SK-N-MC (cell line): Measurements from ENCODE around the gene SEPTIN11.

Experiments
- DNase-seq: peaks from one replicate; pipeline ENCODE4 v3.0.0-alpha.2; 2011; ENCODE audit warnings: low read depth, low spot score
- H3K27ac ChIP-seq: fragments of 200-600 bp; sonication (generic); 2 replicates; pipeline ENCODE4 v1.5.1; 2016; ENCODE audit warnings: mixed run types
- H3K36me3 ChIP-seq: fragments of 200-600 bp; sonication (generic); 2 replicates; pipeline ENCODE4 v1.6.1; 2017; ENCODE audit warnings: antibody characterized with exemption, low read length, mixed read lengths; ENCODE audit not compliant: insufficient read depth
- H3K4me3 ChIP-seq: fragments of 200-600 bp; sonication (generic); 2 replicates; pipeline ENCODE4 v1.5.1; 2016
- H3K9ac ChIP-seq: fragments of 200-600 bp; sonication (generic); 2 replicates; pipeline ENCODE4 v1.8.0; 2017; ENCODE audit warnings: mixed run types, mixed read lengths; ENCODE audit not compliant: insufficient read length
- H3K9me3 ChIP-seq: fragments of 200-600 bp; sonication (generic); 2 replicates; pipeline ENCODE4 v1.6.1; 2017; ENCODE audit warnings: low read depth, mild to moderate bottlenecking, antibody characterized with exemption, low read length, moderate library complexity, mixed read lengths
- EZH2 ChIP-seq: fragments of 200-600 bp; sonication (generic); IDR thresholded peaks from one replicate; pipeline ENCODE4 v1.6.1; 2017; ENCODE audit warnings: antibody characterized with exemption
- FOXP2 ChIP-seq: optimal IDR thresholded peaks from 2 replicates; pipeline ENCODE3; 2011; ENCODE audit warnings: mild to moderate bottlenecking, moderate library complexity; ENCODE audit not compliant: insufficient read depth; ENCODE audit errors: extremely low read length, control extremely low read depth
- POLR2AphosphoS5 ChIP-seq: IDR thresholded peaks from 2 replicates; pipeline ENCODE4 v1.6.1; 2012; ENCODE audit warnings: mild to moderate bottlenecking, low read depth, low read length, borderline replicate concordance

SEPTIN11 gene

DNA sequence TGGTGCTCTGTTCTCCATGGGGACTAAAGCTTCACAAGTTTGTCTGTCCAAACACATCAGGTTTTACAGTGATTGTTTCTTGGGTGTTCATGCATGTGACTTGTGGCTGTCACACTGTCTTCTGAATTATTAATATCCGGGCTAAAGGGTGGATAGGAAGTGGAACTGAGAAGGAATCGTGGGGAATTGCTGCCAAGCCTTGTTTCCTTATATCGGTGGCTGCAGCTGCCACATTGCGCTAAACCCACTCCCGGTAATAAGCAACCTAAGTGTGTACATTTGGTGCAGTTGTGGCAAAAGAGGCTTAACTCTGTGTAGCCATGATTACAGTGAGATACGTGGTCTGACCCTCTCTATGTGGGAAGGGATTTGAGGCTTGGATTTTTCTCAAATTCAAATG is 30.7 kb downstream of the SEPTIN11 start:
- no peak overlapping the region for H3K9ac ChIP-seq
- H3K27ac ChIP-seq: no peak overlapping the region
- no peak overlapping the region for H3K4me3 ChIP-seq
- no peak for DNase-seq
- H3K9me3 ChIP-seq: no peaks in the 10 kb centered on the region
- no peak for TF ChIP-seq FOXP2
- TF ChIP-seq EZH2: no peak
- TF ChIP-seq POLR2AphosphoS5: no peak
- no peaks in the 10 kb centered on the region for H3K36me3 ChIP-seq

DNA sequence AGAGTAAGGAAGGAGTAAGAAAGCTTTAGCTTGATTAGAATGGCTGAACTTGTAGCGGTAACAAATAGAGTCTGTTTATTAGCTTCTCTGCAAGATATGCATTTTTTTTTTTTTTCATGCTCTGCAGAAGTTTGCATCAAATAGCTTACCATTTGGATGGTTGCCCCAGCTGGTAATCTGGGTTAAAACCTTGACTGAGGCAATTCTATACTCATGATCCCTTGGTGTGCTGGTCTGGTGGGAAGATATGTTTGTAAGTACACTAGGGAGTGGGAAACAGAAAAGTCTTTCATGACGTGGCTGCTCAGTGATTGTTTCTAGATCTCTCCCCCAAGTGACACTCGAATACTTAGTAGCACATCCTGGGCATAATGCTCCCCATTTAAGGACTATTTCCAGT is 32.1 kb downstream of the SEPTIN11 start:
- DNase-seq: no peak
- Histone ChIP-seq H3K27ac (no peak overlapping the region), H3K9me3 (no peaks in the 10 kb centered on the region), H3K4me3 (no peak overlapping the region), H3K36me3 (no peaks in the 10 kb centered on the region), H3K9ac (no peak overlapping the region)
- TF ChIP-seq FOXP2 (no peak), POLR2AphosphoS5 (no peak), EZH2 (no peak)

DNA sequence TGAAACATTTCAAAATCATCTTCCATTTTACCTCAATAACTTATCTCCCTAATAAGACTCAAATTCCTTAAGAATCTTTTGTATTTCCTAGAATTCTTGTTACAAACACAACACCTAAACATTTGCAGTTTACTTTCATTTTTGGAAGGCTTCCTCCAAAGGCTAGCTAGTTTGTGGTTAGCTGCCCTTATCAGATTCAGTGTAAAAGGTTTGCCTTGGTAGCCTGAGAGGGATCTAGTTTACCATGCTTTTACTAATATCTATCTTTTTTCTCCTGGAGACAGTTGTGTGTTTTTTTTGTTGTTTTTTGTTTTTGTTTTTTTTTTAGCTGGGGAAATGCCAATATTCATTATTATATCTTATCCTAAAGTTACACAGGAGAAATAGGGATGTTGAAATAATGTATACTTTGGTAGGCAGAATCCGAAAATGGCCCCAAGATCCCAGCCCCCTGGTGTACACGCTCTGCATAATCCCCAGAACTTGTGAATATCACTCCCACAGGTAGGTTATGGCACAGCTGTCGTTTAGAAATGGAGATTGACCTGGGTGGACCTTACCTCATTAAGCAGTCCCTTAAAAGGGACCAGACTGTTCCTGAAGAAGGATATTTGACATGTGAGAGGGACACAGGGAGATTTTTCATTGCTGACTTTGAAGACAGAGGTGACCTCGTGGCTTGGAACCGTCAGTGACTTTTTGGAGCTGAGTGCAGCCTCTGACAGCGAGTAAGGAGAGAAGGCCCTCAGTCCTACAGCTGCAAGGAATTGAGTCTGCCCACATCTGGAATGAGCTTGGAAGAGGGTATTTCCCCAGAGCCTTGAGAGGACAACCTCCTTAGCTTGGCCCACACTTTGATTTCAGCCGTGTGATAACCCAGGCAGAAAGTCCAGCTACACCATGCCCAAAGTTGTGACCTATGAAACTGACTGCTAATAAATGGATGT is 33.4 kb downstream of the SEPTIN11 start:
- Histone ChIP-seq H3K27ac (no peak overlapping the region), H3K4me3 (no peak overlapping the region), H3K9me3 (no peaks in the 10 kb centered on the region), H3K36me3 (no peaks in the 10 kb centered on the region), H3K9ac (no peak overlapping the region)
- TF ChIP-seq FOXP2: no peak
- no peak for TF ChIP-seq POLR2AphosphoS5
- no peak for DNase-seq

DNA sequence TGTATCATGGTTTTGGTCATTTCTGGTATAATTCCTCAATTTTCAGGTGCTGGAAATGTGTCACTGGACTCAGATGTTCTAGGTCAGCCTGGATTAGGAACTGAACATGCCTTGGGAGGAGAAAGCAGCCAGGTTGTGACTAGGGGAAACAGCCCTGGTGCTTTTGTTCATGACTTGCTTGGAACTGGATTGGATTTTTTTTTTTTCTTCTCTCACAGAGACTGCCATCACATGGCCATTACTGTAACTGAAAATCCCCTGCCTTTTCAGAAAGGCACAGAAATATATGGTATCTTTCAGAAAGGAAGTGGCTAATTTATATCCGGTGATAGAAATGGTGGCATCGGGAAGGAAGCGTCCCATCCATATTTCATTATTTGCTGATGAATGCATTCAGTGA is 34.6 kb downstream of the SEPTIN11 start:
- Histone ChIP-seq H3K9ac (peak overlapping the region; percentile 56), H3K4me3 (peak overlapping the region; percentile 74), H3K27ac (peak overlapping the region; percentile 92), H3K36me3 (no peaks in the 10 kb centered on the region), H3K9me3 (no peaks in the 10 kb centered on the region)
- peak; percentile 77 for DNase-seq
- TF ChIP-seq EZH2 (no peak), POLR2AphosphoS5 (peak; percentile 16; the same call in 1 of the 2 replicates)

DNA sequence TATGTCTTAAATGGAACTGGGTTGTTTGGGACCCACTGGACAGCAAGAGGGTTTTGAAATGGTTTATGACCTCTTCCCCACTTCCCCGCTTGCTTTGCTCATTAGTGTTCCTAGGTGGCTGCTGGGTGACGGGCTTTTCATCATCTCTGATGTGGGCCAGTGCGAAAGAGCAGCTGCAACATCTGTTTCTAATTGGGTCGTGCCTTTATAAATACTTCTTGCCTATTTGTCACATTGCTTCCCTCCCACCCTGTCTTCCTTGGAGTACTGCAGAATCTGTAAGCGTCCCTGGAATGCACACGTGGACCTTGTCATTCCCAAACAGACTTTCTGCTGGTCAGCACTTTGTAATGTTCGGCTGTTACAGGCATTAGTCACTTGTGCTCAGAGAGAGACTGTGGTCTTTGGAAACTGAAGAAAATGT is 35.2 kb downstream of the SEPTIN11 start:
- Histone ChIP-seq H3K9ac (peak overlapping the region; percentile 11), H3K9me3 (no peaks in the 10 kb centered on the region), H3K4me3 (peak overlapping the region; percentile 74), H3K36me3 (no peaks in the 10 kb centered on the region), H3K27ac (peak overlapping the region; percentile 92)
- TF ChIP-seq EZH2 (no peak), POLR2AphosphoS5 (no peak)
- DNase-seq: peak; percentile 48

DNA sequence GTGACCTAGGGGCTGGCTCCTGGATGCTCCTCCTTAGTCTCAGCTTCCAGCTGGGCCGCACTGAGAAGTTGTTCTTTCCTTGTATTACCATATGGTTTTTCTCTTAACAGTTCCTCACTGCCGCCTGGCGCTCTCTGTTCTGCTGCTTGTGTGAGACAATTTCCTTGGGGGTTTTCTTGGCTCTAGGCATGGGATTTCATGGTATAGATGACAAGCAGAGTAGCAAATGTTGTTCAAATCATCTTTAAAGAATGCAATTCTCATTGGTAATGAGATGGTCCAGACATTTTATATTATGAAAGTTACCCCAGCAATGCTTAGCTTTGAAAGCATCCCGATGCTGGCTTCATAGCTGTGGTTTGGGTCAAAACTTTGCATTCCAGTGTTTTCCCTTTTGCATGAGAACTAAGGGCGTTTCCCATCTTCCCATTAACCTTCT is 37.6 kb downstream of the SEPTIN11 start:
- Histone ChIP-seq H3K36me3 (no peaks in the 10 kb centered on the region), H3K4me3 (no peak overlapping the region), H3K9ac (no peak overlapping the region), H3K9me3 (no peaks in the 10 kb centered on the region), H3K27ac (no peak overlapping the region)
- TF ChIP-seq FOXP2 (no peak), EZH2 (no peak), POLR2AphosphoS5 (no peak)
- DNase-seq: no peak

DNA sequence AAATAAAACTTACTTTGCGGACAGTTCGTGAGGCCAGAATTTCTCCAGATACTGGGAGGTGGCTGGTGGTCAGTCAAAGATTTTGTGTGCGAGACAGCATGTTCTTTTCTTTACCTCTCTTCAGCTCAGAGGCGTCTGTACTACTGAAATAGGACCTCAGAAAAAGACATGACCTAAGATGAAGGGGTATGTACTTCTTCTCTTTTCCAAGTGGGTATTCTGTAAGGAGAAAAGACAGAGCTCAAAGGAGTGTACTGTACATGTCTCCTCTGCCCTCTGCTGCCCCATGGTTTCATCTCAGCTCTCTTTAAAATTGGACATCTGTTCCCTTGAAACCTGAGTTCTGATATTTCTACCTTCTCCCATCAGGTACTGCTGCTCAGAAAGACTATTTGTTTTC is 38.1 kb downstream of the SEPTIN11 start:
- no peak for DNase-seq
- H3K9me3 ChIP-seq: no peaks in the 10 kb centered on the region
- H3K36me3 ChIP-seq: no peaks in the 10 kb centered on the region
- TF ChIP-seq EZH2 (no peak), POLR2AphosphoS5 (no peak), FOXP2 (no peak)
- no peak overlapping the region for H3K9ac ChIP-seq
- H3K27ac ChIP-seq: no peak overlapping the region
- H3K4me3 ChIP-seq: no peak overlapping the region

DNA sequence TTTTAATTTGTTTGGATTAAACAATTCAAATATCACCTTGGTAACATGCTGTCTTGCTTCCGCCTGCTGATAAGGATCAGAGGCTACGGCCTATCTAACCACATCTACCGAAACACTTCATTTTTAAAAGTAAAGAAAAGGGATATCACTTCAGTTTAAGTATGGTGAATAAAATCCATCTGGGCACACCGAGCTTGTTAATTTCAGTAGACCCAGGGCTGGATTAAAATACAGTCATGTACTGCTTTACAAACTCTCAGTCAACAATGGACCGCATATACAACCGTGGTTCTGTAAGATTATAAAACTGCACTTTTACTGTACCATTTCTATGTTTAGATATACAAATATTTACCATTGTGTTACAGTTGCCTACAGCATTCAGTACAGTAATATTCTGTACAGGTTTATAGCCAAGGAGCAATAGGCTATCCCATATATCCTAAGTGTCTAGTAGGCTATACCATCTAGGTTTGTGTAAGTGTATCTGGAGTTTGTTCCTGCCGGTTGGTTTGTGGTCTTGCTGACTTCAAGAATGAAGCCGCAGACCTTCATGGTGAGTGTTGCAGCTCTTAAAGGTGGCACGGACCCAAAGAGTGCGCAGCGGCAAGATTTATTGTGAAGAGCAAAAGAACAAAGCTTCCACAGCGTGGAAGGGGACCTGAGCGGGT is 40.0 kb downstream of the SEPTIN11 start:
- Histone ChIP-seq H3K36me3 (no peaks in the 10 kb centered on the region), H3K4me3 (no peak overlapping the region), H3K9me3 (no peaks in the 10 kb centered on the region), H3K27ac (no peak overlapping the region), H3K9ac (no peak overlapping the region)
- no peak for DNase-seq
- TF ChIP-seq EZH2 (no peak), POLR2AphosphoS5 (no peak), FOXP2 (no peak)
